Measurements from ENCODE around the gene ARHGEF9. TPM values are rescaled to one million over a fixed set of nuclear protein-coding genes. Genes with fewer than 3 reads are reported as not detected.
"Not testable (repeated sequence)": the region's sequence is repeated elsewhere in the genome, so short reads cannot be mapped to it uniquely, and the experiment has no call there.

ARHGEF9 gene
- total RNA-seq, 4 donors from 2014 or later, result 18.7 to 21.4 (median 20.4) TPM

DNA sequence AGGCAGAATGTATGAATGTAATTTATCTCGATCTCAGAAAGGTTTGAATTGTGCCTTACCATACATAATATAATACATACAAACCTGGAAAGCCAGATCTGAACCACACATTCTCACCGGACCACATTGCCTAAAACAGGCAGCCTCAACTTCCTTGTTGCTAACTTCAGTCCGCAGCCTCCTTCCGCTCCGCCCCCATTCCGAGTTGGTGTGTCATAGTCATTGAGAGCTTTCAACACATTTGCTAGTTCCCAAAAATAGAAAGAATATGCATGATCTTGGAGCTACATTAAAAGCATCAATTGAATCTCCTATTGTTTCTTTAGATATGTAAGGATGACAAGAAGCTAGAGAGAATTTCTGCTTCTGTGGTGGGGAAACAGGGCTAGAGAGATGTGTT is 127.2 kb downstream of the ARHGEF9 start:
- WGBS, result 63% methylated on average over 6 of the region's 6 CpGs
- no peak for DNase-seq (ENCODE audit: extremely low spot score)
- intact Hi-C loops (cut with DNase I), result no loop called here
- Histone ChIP-seq H3K9me3 (no peaks in the 10 kb centered on the region), H3K27ac (replicated peaks in 1 of 4) (peak overlapping the region in 1 of 4 donors; percentile 32), H3K4me1 (peaks cover 5 to 21% (median 15%) of the 10 kb centered on the region in 4 donors), H3K36me3 (peaks cover 0 to 17% (median 0%) of the 10 kb centered on the region in 4 donors), H3K4me3 (no peak overlapping the region), H3K27me3 (no peaks in the 10 kb centered on the region)
- TF ChIP-seq POLR2A (IDR thresholded peaks at IDR 0.05; ENCODE audit: low read depth) (no peak), CTCF (IDR thresholded peaks at IDR 0.05) (no peak), POLR2AphosphoS5 (IDR thresholded peaks at IDR 0.05) (no peak), EP300 (IDR thresholded peaks at IDR 0.05) (no peak)

DNA sequence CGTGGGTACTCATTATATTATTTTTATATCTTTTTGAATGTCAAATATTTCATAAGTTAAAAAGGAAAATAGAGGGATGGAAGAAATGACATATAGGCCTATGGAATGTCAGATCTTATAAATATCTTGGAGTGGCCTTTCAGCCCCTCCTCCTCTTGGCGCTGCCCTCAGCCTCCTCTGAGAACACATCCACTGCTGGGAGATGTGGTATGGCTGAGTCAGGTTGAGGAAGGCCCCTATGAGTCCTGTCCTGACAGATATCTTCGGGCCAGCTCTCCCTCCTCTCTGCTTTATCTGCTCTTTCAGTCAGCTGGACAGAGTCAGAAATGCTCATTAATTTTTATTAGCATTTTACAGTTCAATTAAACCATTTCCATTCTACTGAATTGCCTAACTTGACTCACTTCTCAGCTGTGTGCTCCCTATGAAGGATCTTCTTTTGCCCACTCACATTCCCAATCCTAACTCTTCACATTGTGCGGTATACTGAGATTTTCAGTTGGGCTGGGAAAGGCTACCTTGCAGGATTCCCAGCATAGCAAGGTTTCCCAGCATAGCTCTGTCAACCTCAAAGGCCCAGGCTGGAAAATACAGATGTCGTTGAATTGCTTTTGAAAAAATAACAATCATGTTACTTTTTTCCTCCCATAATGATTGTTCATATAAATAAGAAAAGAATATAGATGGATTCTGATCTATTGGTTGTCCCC is 128.0 kb downstream of the ARHGEF9 start:
- peaks cover 0 to 18% (median 1%) of the 10 kb centered on the region in 4 donors for H3K36me3 ChIP-seq
- TF ChIP-seq CTCF (IDR thresholded peaks at IDR 0.05) (no peak), POLR2AphosphoS5 (IDR thresholded peaks at IDR 0.05) (no peak), EP300 (IDR thresholded peaks at IDR 0.05) (no peak), POLR2A (IDR thresholded peaks at IDR 0.05; ENCODE audit: low read depth) (no peak)
- intact Hi-C loops (cut with DNase I), result no loop called here
- 63% methylated on average over 5 of the region's 5 CpGs for WGBS
- H3K4me3 ChIP-seq, result no peak overlapping the region
- peaks cover 5 to 21% (median 15%) of the 10 kb centered on the region in 4 donors for H3K4me1 ChIP-seq
- H3K27ac ChIP-seq (replicated peaks in 1 of 4), result no peak overlapping the region
- DNase-seq (ENCODE audit: extremely low spot score), result no peak
- H3K27me3 ChIP-seq, result no peaks in the 10 kb centered on the region
- no peaks in the 10 kb centered on the region for H3K9me3 ChIP-seq

- H3K27ac ChIP-seq (replicated peaks in 1 of 4), result no peak overlapping the region
Observed at GRCh38 chrX:63652086-63652765, 132.8 kb downstream of the ARHGEF9 start.

GRCh38 chrX:63645748-63646147 is 139.3 kb downstream of the ARHGEF9 start:
- peaks cover 0 to 12% (median 3%) of the 10 kb centered on the region in 4 donors for H3K36me3 ChIP-seq
- H3K4me3 ChIP-seq; intact Hi-C loops (cut with DNase I); H3K27me3 ChIP-seq; H3K4me1 ChIP-seq; DNase-seq (ENCODE audit: extremely low spot score); H3K27ac ChIP-seq (replicated peaks in 1 of 4); H3K9me3 ChIP-seq: not testable (repeated sequence)
- 91% methylated on average over 2 of the region's 2 CpGs for WGBS

More at GRCh38 chrX:63652086-63652765, 132.8 kb downstream of the ARHGEF9 start:
- Histone ChIP-seq H3K9me3 (no peaks in the 10 kb centered on the region), H3K4me3 (no peak overlapping the region), H3K27me3 (no peaks in the 10 kb centered on the region), H3K4me1 (no peaks in the 10 kb centered on the region), H3K36me3 (peaks cover 0 to 18% (median 2%) of the 10 kb centered on the region in 4 donors)
- 62% methylated on average over 7 of the region's 7 CpGs for WGBS
- DNase-seq (ENCODE audit: extremely low spot score), result no peak
- no peak for TF ChIP-seq CTCF (IDR thresholded peaks at IDR 0.05)
- TF ChIP-seq POLR2AphosphoS5 (IDR thresholded peaks at IDR 0.05), result no peak
- no peak for TF ChIP-seq POLR2A (IDR thresholded peaks at IDR 0.05; ENCODE audit: low read depth)
- TF ChIP-seq EP300 (IDR thresholded peaks at IDR 0.05), result no peak
- intact Hi-C loops (cut with DNase I), result no loop called here

GRCh38 chrX:63635750-63636149 is 149.3 kb downstream of the ARHGEF9 start:
- TF ChIP-seq POLR2AphosphoS5 (IDR thresholded peaks at IDR 0.05) (no peak), POLR2A (IDR thresholded peaks at IDR 0.05; ENCODE audit: low read depth) (no peak), EP300 (IDR thresholded peaks at IDR 0.05) (no peak), CTCF (IDR thresholded peaks at IDR 0.05) (no peak)
- Histone ChIP-seq H3K9me3 (peaks cover 0 to 14% (median 0%) of the 10 kb centered on the region in 4 donors), H3K36me3 (peaks cover 0 to 32% (median 7%) of the 10 kb centered on the region in 4 donors), H3K4me3 (no peak overlapping the region), H3K27me3 (no peaks in the 10 kb centered on the region), H3K4me1 (no peaks in the 10 kb centered on the region), H3K27ac (replicated peaks in 1 of 4) (no peak overlapping the region)
- intact Hi-C loops (cut with DNase I), result no loop called here
- WGBS, result 91% methylated on average over 5 of the region's 5 CpGs
- no peak for DNase-seq (ENCODE audit: extremely low spot score)
